COLO668 (cell line): Measurements from ENCODE around the gene DCLK3.

Experiments used
- DNase-seq: peaks from one replicate; lab custom pipeline; 2025; ENCODE audit not compliant: unreplicated experiment; lab: John Stamatoyannopoulos, UW

The DCLK3 gene

GRCh38 chr3:36678216-36679013 lies 85.9 kb downstream of the DCLK3 start:
- no peak for DNase-seq

GRCh38 chr3:36677331-36678007 lies 86.9 kb downstream of the DCLK3 start:
- no peak for DNase-seq

- no peak for DNase-seq
Observed at GRCh38 chr3:36674816-36675215, 89.5 kb downstream of the DCLK3 start.

- DNase-seq, result no peak
Observed at GRCh38 chr3:36669764-36670163, 94.6 kb downstream of the DCLK3 start.

GRCh38 chr3:36666166-36666565 lies 98.2 kb downstream of the DCLK3 start:
- DNase-seq, result no peak

GRCh38 chr3:36663666-36664291 lies 100.6 kb downstream of the DCLK3 start:
- DNase-seq, result no peak

- no peak for DNase-seq
Observed at GRCh38 chr3:36662626-36663025, 101.7 kb downstream of the DCLK3 start.
